ENCODE measurements around the gene C11orf71.
A peak's percentile ranks its signal among the peaks of the same experiment; 100 is the strongest.

The C11orf71 gene

DNA sequence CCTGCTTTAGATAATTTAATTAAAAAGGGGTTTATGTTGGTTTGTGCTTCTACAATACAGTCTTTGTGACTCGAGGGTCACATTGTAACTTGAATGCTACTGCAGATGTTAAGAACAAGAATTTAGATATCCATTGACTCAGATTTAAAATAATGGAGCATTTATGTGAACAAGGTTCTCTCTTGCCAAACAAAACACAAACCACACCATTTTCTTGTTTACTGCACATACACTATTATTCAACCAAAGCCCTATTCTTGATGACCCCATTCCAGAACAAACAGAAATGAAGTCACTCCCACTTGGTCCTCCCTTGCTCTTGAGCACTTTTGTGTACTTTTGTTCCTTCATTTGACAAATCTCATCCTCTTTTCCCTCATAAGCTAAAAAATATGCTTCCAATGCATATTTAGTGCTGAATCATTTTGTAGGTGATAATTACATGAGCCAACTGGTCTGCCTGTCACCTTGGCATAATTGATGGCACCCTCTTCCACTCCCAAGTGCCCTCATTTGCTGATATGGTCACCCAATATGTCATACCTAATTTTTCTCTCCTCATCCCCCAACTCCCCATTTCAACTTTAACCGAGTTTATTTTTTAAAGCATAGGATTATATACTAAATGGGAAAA lies 2.8 kb downstream of the C11orf71 start:
- no peaks in the 10 kb centered on the region for H3K27me3 ChIP-seq (ENCODE audit: insufficient read depth, poor library complexity, severe bottlenecking)
- DNase-seq (ENCODE audit: low spot score) (no peak), ATAC-seq (ENCODE audit: low read depth) (no peak)
- H3K27ac ChIP-seq (ENCODE audit: poor library complexity, severe bottlenecking), result no peak overlapping the region
- H3K4me1 ChIP-seq (ENCODE audit: insufficient read depth, poor library complexity, severe bottlenecking), result peaks cover 8% of the 10 kb centered on the region
- H3K4me3 ChIP-seq (ENCODE audit: severe bottlenecking), result no peak overlapping the region
- no peaks in the 10 kb centered on the region for H3K9me3 ChIP-seq (ENCODE audit: severe bottlenecking)
- H3K36me3 ChIP-seq (ENCODE audit: low read depth), result peaks cover 6% of the 10 kb centered on the region
- no peak for TF ChIP-seq CTCF (IDR thresholded peaks at IDR 0.05; ENCODE audit: poor library complexity, severe bottlenecking)

GRCh38 chr11:114396916-114397315 lies 3.4 kb downstream of the C11orf71 start:
- Histone ChIP-seq H3K36me3 (ENCODE audit: low read depth) (peaks cover 5% of the 10 kb centered on the region; the same call in 1 of the 2 replicates), H3K27me3 (ENCODE audit: insufficient read depth, poor library complexity, severe bottlenecking) (no peaks in the 10 kb centered on the region), H3K4me1 (ENCODE audit: insufficient read depth, poor library complexity, severe bottlenecking) (peaks cover 7% of the 10 kb centered on the region), H3K4me3 (ENCODE audit: severe bottlenecking) (no peak overlapping the region), H3K9me3 (ENCODE audit: severe bottlenecking) (no peaks in the 10 kb centered on the region), H3K27ac (ENCODE audit: poor library complexity, severe bottlenecking) (no peak overlapping the region)
- ATAC-seq (ENCODE audit: low read depth) (no peak), DNase-seq (ENCODE audit: low spot score) (no peak)
- no peak for TF ChIP-seq CTCF (IDR thresholded peaks at IDR 0.05; ENCODE audit: poor library complexity, severe bottlenecking)

- Histone ChIP-seq H3K36me3 (ENCODE audit: low read depth) (no peaks in the 10 kb centered on the region), H3K27ac (ENCODE audit: poor library complexity, severe bottlenecking) (no peak overlapping the region), H3K9me3 (ENCODE audit: severe bottlenecking) (no peaks in the 10 kb centered on the region), H3K4me3 (ENCODE audit: severe bottlenecking) (no peak overlapping the region), H3K27me3 (ENCODE audit: insufficient read depth, poor library complexity, severe bottlenecking) (no peaks in the 10 kb centered on the region), H3K4me1 (ENCODE audit: insufficient read depth, poor library complexity, severe bottlenecking) (peaks cover 3% of the 10 kb centered on the region)
- ATAC-seq (ENCODE audit: low read depth) (no peak), DNase-seq (ENCODE audit: low spot score) (no peak)
- peak; percentile 26 for TF ChIP-seq CTCF (IDR thresholded peaks at IDR 0.05; ENCODE audit: poor library complexity, severe bottlenecking)
These were observed 4.6 kb downstream of the C11orf71 start for GRCh38 chr11:114395736-114396135.

- no peaks in the 10 kb centered on the region for H3K27me3 ChIP-seq (ENCODE audit: insufficient read depth, poor library complexity, severe bottlenecking)
- no peak for DNase-seq (ENCODE audit: low spot score)
- no peak for TF ChIP-seq CTCF (IDR thresholded peaks at IDR 0.05; ENCODE audit: poor library complexity, severe bottlenecking)
- H3K4me1 ChIP-seq (ENCODE audit: insufficient read depth, poor library complexity, severe bottlenecking), result no peaks in the 10 kb centered on the region
- H3K4me3 ChIP-seq (ENCODE audit: severe bottlenecking), result no peak overlapping the region
- H3K27ac ChIP-seq (ENCODE audit: poor library complexity, severe bottlenecking), result no peak overlapping the region
- H3K9me3 ChIP-seq (ENCODE audit: severe bottlenecking), result no peaks in the 10 kb centered on the region
- H3K36me3 ChIP-seq (ENCODE audit: low read depth), result no peaks in the 10 kb centered on the region
- no peak for ATAC-seq (ENCODE audit: low read depth)
These were observed 7.3 kb downstream of the C11orf71 start for GRCh38 chr11:114392735-114393667.

All from RWPE2 (cell line).